ENCODE data around the gene P2RY6.

DNA sequence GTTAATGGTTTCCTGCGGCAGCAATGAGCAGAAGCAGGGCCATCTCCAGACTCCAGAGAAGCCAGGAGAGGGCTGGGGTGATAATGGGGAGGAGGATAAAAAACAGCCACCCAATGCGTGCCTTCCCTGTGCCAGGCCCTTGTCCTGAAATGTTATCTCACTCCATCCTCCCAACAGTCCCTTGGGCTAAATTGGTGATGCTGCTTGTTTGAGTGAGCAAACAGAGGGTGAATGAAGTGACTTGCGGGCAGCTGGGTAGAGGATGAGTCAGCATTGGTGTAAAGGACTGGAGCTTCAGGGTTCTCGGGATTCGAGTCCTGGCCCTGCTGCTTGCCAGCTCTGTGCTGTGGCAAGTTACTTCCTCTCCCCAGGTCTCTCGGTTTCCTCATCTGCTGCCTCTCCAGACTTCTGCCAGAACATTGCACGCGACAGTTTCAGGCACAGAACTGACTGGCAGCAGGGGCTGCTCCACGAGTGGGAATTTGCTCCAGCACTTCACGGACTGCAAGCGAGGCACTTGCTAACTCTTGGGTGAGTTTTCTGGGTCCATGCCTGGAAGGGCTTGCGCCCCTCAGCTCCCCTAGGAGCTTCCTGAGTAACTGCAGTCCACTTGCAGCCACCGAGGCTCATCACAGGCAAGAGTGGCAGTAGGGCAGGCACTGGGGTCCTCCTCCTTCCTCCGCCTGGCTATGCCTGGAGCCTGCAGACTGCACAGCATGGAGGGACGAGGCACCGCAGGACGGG lies at the start of gene P2RY6:
- TF ChIP-seq MAX (IDR thresholded peaks at IDR 0.05) (no peak), TAF1 (IDR thresholded peaks at IDR 0.05; ENCODE audit: low read depth) (no peak), RAD21 (IDR thresholded peaks at IDR 0.05; ENCODE audit: low read depth) (no peak), EGR1 (IDR thresholded peaks at IDR 0.05) (no peak), TCF12 (IDR thresholded peaks at IDR 0.05; ENCODE audit: low read depth) (no peak), CREB1 (IDR thresholded peaks at IDR 0.05; ENCODE audit: low read depth) (no peak), CEBPB (IDR thresholded peaks at IDR 0.05) (no peak), FOXM1 (IDR thresholded peaks at IDR 0.05; ENCODE audit: borderline replicate concordance, low read depth) (no peak), ZBTB7A (IDR thresholded peaks at IDR 0.05; ENCODE audit: low read depth) (no peak)
- TF ChIP-seq, protein P1, sequence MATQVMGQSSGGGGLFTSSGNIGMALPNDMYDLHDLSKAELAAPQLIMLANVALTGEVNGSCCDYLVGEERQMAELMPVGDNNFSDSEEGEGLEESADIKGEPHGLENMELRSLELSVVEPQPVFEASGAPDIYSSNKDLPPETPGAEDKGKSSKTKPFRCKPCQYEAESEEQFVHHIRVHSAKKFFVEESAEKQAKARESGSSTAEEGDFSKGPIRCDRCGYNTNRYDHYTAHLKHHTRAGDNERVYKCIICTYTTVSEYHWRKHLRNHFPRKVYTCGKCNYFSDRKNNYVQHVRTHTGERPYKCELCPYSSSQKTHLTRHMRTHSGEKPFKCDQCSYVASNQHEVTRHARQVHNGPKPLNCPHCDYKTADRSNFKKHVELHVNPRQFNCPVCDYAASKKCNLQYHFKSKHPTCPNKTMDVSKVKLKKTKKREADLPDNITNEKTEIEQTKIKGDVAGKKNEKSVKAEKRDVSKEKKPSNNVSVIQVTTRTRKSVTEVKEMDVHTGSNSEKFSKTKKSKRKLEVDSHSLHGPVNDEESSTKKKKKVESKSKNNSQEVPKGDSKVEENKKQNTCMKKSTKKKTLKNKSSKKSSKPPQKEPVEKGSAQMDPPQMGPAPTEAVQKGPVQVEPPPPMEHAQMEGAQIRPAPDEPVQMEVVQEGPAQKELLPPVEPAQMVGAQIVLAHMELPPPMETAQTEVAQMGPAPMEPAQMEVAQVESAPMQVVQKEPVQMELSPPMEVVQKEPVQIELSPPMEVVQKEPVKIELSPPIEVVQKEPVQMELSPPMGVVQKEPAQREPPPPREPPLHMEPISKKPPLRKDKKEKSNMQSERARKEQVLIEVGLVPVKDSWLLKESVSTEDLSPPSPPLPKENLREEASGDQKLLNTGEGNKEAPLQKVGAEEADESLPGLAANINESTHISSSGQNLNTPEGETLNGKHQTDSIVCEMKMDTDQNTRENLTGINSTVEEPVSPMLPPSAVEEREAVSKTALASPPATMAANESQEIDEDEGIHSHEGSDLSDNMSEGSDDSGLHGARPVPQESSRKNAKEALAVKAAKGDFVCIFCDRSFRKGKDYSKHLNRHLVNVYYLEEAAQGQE (IDR thresholded peaks at IDR 0.05; ENCODE audit: low read depth): no peak

Measured in Ishikawa (cell line).